ENCODE data around the gene FDPS. TPM values are rescaled to one million over a fixed set of nuclear protein-coding genes. Genes with fewer than 3 reads are reported as not detected.

FDPS gene
- polyA plus RNA-seq, result 100 to 1,000 TPM in 1 of 3 donors, 10 to 100 TPM in 2; 79.0 to 123 (median 98.9) TPM

DNA sequence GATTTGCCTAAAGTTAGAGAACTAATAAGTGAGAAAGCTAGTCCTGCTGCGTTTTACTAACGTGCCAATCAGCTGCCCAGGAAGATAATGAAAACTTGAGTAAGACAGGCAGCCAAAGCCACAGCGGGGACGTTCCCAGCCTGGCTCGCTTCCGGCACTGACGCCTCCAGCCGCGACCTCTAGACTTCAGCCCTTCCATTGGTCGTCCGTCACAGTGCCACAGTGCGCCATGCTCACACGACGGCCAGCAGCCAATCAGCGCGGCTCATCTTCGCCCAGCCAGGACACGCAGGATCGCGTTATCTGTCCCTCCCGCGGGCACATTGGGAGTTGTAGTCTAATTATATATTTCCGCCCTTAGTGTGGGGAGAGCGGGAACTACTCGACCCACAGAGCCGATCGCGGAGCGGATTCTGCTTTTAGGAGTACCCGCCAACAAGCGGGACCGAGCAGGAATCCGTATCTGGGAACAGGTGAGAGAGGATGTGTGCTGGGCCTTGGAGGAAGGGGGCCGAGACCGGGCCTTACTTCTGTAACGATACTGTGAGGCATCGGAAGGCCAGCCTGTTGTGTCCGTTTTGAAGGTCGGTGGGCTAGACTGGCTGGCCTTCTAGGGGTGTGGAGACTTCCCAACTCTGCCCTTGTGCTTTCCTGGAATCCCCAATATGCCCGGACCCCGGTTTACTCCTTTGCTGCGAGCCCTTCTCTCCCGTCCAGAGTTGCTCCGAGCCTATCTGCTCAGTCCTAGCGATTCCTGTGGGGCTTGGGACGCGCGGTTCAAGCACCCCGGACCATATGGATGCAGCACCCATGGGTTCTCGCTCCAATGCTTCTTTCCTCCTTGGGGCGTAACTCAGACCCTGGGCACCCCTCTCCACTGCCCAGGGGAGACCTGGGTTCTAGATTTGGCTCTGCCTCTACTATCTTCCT is at the start of gene FDPS:
FDPS (plus strand) TSS at position 374 of the 930 bp plus-strand sequence. CDS start 924 bp downstream, outside the sequence.
- H3K27ac ChIP-seq (ENCODE audit: low read depth, low read length), result no peak within 1 kb of the TSS
- 0 to 1% (median 0%) methylated on average over 51 of the region's 51 CpGs for WGBS, 3 donors

GRCh38 chr1:155260276-155260675 is 48.4 kb upstream of the FDPS start:
- 94 to 99% (median 95%) methylated on average over 5 of the region's 5 CpGs for WGBS, 3 donors

GRCh38 chr1:155261493-155261851 is 47.2 kb upstream of the FDPS start:
- 0 to 1% (median 0%) methylated on average over 9 of the region's 9 CpGs for WGBS, 3 donors
- no peak overlapping the region for H3K27ac ChIP-seq (ENCODE audit: low read depth, low read length)

More at GRCh38 chr1:155260276-155260675, 48.4 kb upstream of the FDPS start:
- no peak overlapping the region for H3K27ac ChIP-seq (ENCODE audit: low read depth, low read length)

GRCh38 chr1:155261852-155262673 is 46.6 kb upstream of the FDPS start, which contains the start of gene SCAMP3:
TSS of gene SCAMP3 (minus strand) at chr1:155262360. CDS start at chr1:155262151, 209 bp downstream.
- peak within 1 kb of the TSS; percentile 11 for H3K27ac ChIP-seq (ENCODE audit: low read depth, low read length)
- 0% methylated on average over 42 to 47 of the region's 47 CpGs for WGBS, 3 donors

GRCh38 chr1:155263067-155263466 is 45.6 kb upstream of the FDPS start:
- H3K27ac ChIP-seq (ENCODE audit: low read depth, low read length), result no peak overlapping the region
- WGBS, 3 donors, result 80 to 90% (median 86%) methylated on average over 11 of the region's 11 CpGs

- no peak overlapping the region for H3K27ac ChIP-seq (ENCODE audit: low read depth, low read length)
- 80 to 87% (median 86%) methylated on average over 6 of the region's 6 CpGs for WGBS, 3 donors
Measured at GRCh38 chr1:155266553-155266952, 42.1 kb upstream of the FDPS start.

DNA sequence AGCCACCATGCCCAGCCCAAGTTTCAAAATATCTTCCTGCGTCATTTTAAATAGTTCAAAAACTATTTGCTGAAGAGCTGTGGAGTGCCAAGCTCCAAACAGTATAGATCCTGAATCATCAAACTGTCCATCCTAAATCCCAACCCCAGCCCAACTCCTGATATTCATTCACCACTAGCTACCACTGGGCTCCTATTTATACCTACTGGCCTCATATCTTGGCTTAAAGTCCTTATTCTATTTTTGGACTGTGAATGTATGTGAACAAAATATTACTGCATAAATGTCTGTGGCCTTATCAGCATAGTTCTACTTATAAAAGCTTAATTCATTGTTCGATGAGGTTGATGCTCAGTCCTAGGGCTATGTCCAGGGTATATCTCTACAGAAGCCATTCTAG is 41.3 kb upstream of the FDPS start:
- 96 to 100% (median 97%) methylated on average over 2 of the region's 2 CpGs for WGBS, 3 donors
- no peak overlapping the region for H3K27ac ChIP-seq (ENCODE audit: low read depth, low read length)

- H3K27ac ChIP-seq (ENCODE audit: low read depth, low read length), result no peak overlapping the region
- 91 to 93% (median 92%) methylated on average over 21 of the region's 21 CpGs for WGBS, 3 donors
Measured at GRCh38 chr1:155268630-155269029, 40.0 kb upstream of the FDPS start.

GRCh38 chr1:155269381-155269780 is 39.3 kb upstream of the FDPS start:
- 90 to 96% (median 91%) methylated on average over 21 of the region's 21 CpGs for WGBS, 3 donors
- H3K27ac ChIP-seq (ENCODE audit: low read depth, low read length), result no peak overlapping the region

DNA sequence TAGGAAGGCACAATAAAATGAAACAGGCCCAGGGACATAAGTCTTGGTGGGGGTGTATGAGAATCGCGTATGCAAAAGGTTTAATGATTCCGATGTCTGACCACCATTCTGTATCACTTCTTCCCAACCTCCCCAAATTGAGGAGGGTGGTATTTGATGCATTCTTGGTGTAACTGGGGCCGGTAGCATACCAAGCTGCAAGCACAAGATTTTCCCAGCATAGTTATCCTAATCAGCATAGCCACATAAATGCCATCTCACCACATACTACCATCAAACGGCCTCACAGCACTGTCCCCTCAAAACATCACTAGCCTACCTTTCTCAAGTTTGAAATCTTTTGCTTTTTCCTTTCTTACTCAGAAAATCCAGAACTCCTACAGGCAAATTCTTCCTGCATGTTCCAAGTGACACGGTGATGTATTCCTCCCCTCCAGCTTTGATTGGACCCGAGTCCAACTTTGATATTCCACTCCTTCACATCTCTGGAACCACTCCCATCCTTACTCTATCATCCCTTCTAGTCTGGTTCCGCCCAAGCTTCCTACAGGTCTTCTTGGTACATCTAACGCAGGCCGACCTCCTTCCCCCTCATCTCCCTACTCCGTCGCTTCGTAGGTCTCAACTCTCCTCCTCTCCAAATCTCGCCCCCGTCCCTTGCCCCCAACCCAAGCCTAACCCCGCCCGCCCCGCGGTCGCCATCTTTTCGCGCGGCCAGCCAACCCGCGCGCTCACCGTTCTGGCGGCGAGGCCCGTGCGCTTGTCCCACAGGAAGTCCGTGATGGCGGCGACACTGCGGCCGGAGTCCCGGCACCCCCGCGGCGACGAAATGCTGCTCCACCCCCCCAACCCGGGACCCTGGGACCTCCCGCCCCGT is 36.0 kb upstream of the FDPS start:
- WGBS, 3 donors, result 4 to 5% (median 4%) methylated on average over 43 to 44 of the region's 44 CpGs
- peak overlapping the region; percentile 21 for H3K27ac ChIP-seq (ENCODE audit: low read depth, low read length)

DNA sequence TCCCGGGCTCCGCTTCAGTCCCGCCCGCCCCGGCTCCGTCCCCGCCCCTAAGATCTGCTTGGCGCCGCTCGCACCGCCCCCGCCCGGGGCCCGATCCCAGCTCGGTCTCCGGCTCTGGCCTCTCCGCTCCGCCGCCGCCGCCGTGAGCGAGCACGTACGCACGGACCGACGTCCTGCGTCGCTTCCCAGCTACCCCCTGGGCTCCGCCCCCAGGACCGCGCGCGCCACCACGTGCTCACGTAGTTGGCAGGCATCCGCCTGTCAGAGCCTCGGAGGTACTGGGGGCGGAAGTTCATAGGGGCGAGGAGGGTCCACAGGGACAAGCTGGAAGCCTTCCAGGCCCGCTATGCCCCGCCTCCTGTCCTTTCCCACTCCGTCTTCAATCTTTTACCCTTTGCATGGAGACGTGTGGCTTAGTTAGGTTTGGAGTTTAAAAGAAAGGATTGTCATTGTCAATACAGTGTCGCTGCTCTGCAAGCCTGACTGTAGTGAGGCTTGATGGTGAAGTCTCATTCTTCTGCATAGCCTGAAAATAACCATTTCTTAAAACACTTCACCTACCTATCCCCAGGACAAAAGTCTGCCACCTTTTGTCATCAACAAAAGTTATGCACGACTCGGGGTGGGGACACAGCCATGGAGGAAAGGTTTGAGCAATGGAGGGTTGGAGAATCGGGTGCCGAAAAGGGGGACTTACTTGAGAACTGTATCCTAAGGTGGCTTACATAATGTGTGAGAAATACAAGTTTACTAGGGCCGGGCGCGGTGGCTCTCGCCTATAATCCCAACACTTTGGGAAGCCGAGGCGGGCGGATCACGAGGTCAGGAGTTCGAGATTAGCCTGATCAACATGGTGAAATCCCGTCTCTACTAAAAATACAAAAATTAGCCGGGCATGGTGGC is 35.1 kb upstream of the FDPS start, which contains the start of gene CLK2:
CLK2 (minus strand) TSS at position 162 of the 903 bp plus-strand sequence. CDS start 2,527 bp downstream, outside the sequence.
- H3K27ac ChIP-seq (ENCODE audit: low read depth, low read length), result peak within 1 kb of the TSS; percentile 21
- WGBS, 3 donors, result 11 to 13% (median 12%) methylated on average over 58 to 60 of the region's 61 CpGs

GRCh38 chr1:155277070-155277901 is 31.4 kb upstream of the FDPS start, which contains the start of gene HCN3:
TSS of gene HCN3 (plus strand) at chr1:155277463. CDS start at chr1:155277591, 128 bp downstream.
- 1% methylated on average over 49 to 68 of the region's 68 CpGs for WGBS, 3 donors
- no peak within 1 kb of the TSS for H3K27ac ChIP-seq (ENCODE audit: low read depth, low read length)

GRCh38 chr1:155277902-155278688 is 30.6 kb upstream of the FDPS start:
- no peak overlapping the region for H3K27ac ChIP-seq (ENCODE audit: low read depth, low read length)
- 0 to 1% (median 1%) methylated on average over 29 of the region's 29 CpGs for WGBS, 3 donors

DNA sequence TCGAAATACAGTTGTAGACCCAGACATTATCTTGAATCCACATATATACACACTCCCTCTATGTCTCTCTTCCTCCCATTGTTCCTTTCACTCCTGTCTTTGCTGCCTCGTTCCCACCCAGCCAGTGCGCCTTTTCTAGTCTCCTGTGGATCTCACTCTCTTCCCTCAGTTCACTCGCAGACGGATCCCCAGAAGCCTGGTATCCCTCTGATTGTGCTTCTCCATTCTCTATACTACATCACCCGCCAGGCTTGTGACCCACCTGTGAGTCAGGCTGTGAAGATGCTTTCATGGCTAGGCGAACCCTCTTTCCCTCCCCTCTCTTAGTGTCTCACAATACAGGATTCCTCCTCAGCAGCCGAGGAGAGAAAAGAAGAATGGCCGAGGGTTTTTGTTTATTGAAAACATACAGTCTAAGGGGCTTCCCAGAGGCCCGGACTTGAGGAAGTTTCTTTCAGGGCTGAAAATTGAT is 29.9 kb upstream of the FDPS start:
- 56 to 69% (median 68%) methylated on average over 10 of the region's 10 CpGs for WGBS, 3 donors
- no peak overlapping the region for H3K27ac ChIP-seq (ENCODE audit: low read depth, low read length)

DNA sequence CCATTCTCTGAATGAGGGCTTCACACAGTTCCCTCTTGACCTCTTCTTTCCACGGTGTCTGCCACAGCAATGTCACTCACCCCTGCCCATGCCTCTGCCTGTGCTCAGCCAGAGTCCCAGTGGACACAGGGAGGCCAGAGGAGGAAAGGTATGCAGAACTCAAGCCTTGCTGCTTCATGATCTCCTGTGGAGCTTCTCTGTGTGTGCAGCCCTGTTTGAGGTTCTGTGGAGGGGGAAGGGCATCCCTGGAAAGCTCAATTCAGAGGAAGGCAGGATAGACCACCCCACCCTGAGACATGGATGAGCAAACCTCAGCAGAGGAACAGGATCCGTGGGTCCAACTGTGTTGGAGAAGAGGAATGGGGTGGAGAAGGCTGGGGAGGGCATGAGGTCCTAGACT is 29.4 kb upstream of the FDPS start:
- no peak overlapping the region for H3K27ac ChIP-seq (ENCODE audit: low read depth, low read length)
- WGBS, 3 donors, result 75 to 81% (median 80%) methylated on average over 2 of the region's 2 CpGs
